Thyroid gland (tissue), 4 donors: Measurements from ENCODE around the gene KDELR1.

Source experiments
- POLR2A ChIP-seq, 2 donors: fragments of 450-650 bp; IDR thresholded peaks; one replicate each; pipeline ENCODE4 v1.6.1; 2017; ENCODE audit warnings: antibody characterized with exemption in 2 of 2, mild to moderate bottlenecking in 2 of 2, moderate library complexity in 1 of 2
- TF ChIP-seq, protein P1 (sequence below), 6 experiments: fragments of 200-600 bp in 3 of 6; fragments of 450-650 bp in 3 of 6; sonication (generic) in 3 of 6; IDR thresholded peaks; one replicate each; pipeline ENCODE4 v1.5.1; 2016 to 2019; ENCODE audit warnings: antibody characterized with exemption in 6 of 6, mild to moderate bottlenecking in 2 of 6, inconsistent platforms in 1 of 6, moderate library complexity in 1 of 6

DNA sequence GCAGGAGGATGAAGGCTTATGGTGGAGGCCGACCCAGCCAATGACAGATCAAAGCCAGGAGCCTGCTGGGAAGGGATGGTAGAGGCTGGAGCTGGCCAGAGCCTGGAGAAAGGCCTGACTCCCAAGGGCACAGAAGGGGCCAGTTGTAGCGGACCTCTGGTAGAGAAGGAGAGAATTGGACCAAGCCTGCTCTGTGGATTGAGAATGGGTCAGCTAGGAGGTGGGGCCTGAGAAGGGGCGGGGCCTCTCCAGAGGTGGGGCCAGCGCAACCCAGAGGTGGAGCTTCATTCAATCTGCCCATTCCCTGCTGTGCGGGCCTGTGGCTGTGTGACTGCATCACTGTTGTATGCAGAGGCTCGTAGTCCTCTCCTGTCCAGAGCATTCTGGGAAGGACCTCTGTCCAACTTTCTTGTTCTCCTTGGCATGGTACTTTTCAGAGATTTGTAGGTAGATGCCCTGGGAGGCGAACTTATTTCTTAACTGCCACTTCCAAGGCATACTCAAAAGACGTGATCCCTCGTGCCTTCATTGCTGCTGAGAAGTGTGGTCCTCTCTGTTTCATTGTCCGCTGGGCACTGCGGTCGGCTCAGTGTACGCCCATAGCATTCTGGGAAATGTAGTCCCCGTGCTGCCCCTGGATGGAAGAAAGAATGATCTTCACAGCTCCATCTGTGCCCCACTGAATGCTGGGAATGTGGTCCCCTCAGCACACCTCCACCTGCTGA lies 8.8 kb upstream of the KDELR1 start:
- TF ChIP-seq, protein P1, sequence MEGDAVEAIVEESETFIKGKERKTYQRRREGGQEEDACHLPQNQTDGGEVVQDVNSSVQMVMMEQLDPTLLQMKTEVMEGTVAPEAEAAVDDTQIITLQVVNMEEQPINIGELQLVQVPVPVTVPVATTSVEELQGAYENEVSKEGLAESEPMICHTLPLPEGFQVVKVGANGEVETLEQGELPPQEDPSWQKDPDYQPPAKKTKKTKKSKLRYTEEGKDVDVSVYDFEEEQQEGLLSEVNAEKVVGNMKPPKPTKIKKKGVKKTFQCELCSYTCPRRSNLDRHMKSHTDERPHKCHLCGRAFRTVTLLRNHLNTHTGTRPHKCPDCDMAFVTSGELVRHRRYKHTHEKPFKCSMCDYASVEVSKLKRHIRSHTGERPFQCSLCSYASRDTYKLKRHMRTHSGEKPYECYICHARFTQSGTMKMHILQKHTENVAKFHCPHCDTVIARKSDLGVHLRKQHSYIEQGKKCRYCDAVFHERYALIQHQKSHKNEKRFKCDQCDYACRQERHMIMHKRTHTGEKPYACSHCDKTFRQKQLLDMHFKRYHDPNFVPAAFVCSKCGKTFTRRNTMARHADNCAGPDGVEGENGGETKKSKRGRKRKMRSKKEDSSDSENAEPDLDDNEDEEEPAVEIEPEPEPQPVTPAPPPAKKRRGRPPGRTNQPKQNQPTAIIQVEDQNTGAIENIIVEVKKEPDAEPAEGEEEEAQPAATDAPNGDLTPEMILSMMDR (IDR thresholded peaks at IDR 0.05): no peak
- no peak for TF ChIP-seq POLR2A (IDR thresholded peaks at IDR 0.05)
